Kidney epithelial cell (primary cell): ENCODE results near the gene SETBP1. TPM values are rescaled to one million over a fixed set of nuclear protein-coding genes. Genes with fewer than 3 reads are reported as not detected.
A peak's percentile ranks its signal among the peaks of the same experiment; 100 is the strongest.

Source experiments
- DNase-seq: peaks from one replicate; pipeline ENCODE4 v3.0.0-alpha.2; 2010; ENCODE audit warnings: low read depth
- H3K27me3 ChIP-seq: 2 replicates; pipeline ENCODE4 v1.6.0; 2011; ENCODE audit warnings: low read length; ENCODE audit not compliant: control insufficient read depth, insufficient read depth
- H3K36me3 ChIP-seq: 2 replicates; pipeline ENCODE4 v1.5.1; 2011; ENCODE audit warnings: low read length; ENCODE audit not compliant: control insufficient read depth, insufficient read depth
- H3K4me3 ChIP-seq: 2 replicates; pipeline ENCODE4 v1.5.1; 2011; ENCODE audit warnings: low read depth, mild to moderate bottlenecking, control low read depth, low read length
- CTCF ChIP-seq: IDR thresholded peaks from 2 replicates; pipeline ENCODE4 v1.5.1; 2011; ENCODE audit warnings: mild to moderate bottlenecking, moderate library complexity, low read length, control low read depth, inconsistent platforms; ENCODE audit not compliant: insufficient read depth, poor library complexity, severe bottlenecking
- total RNA-seq: library from RNA; depleted of rRNA; stranded (reverse); fragments of >200 nt; gene quantifications from 2 replicates; pipeline ENCODE4 v1.2.3, GENCODE V29; 2015

Gene SETBP1
- total RNA-seq, 1 donor from 2014 or later = 2.9 TPM

DNA sequence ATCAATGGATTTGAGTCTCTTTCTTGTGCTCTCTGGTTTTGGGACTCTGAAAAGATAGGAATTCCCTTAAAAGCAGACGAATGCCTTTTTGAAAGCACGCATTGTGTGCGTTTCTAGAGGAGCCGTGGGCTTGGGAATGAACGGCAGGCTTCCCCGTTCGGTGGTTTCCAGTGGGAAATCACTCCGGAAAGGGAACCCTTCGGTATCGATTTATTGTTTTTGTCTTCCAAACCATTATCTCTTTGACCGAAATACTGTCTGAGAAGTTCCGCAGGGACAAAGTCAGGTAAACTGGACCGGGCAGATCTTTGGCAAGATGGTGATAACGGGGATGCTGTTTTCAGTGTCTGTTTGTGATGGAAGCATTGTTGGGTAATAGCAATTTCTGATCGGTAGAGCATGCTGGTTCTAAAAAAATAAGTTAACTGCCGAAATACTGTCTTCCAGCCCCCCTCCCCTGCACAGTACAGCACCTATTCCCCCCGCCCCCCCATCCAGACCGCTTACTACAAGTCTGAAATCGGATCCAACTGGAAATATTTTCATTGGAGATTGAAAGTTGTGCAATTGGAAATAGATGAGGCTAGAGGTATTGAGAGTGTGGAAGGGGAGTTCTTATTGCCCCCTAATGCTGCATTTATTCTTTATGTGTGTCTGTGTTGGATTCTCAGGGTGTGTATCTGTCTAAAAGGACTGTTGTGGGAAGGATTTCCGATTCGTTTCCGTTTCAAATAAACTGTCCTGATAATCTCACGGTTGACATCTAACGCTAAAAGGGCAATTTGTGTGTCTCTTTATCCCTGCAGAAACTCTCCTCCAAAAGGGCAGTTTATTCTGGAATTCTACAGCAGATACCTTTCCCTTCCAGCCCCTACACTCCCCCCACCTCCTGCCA, 635 bp downstream of the SETBP1 start:
- Histone ChIP-seq H3K27me3 (no peaks in the 10 kb centered on the region), H3K4me3 (peak overlapping the region; percentile 72), H3K36me3 (no peaks in the 10 kb centered on the region)
- TF ChIP-seq CTCF = no peak
- DNase-seq = no peak

- no peaks in the 10 kb centered on the region for H3K36me3 ChIP-seq
- DNase-seq = no peak
- peak overlapping the region; percentile 20 for H3K4me3 ChIP-seq
- TF ChIP-seq CTCF = no peak
- H3K27me3 ChIP-seq = no peaks in the 10 kb centered on the region
Measured at GRCh38 chr18:44682201-44682870, 1.6 kb downstream of the SETBP1 start.

DNA sequence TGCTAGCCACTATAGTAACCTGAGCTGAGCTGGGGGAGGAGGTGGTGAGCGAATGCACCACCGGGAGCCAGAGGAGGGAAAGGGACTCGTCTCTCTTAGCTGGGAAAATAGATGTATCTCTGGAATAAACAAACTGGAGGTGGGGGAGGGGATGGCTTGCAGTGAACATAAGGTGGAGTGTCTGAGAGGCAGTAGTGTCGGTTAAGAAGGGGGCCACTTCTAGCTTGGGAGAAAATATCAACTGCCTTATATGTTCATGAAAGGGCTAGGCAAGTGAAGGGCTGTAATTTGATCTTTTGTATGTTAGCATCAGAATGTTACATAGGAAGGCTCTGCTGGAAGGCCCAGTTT, 2.2 kb downstream of the SETBP1 start:
- TF ChIP-seq CTCF = no peak
- Histone ChIP-seq H3K27me3 (no peaks in the 10 kb centered on the region), H3K4me3 (no peak overlapping the region), H3K36me3 (no peaks in the 10 kb centered on the region)
- DNase-seq = no peak

GRCh38 chr18:44683556-44683955, 2.9 kb downstream of the SETBP1 start:
- TF ChIP-seq CTCF = no peak
- no peak overlapping the region for H3K4me3 ChIP-seq
- no peaks in the 10 kb centered on the region for H3K36me3 ChIP-seq
- H3K27me3 ChIP-seq = no peaks in the 10 kb centered on the region
- DNase-seq = no peak

- H3K27me3 ChIP-seq = no peaks in the 10 kb centered on the region
- no peak overlapping the region for H3K4me3 ChIP-seq
- H3K36me3 ChIP-seq = no peaks in the 10 kb centered on the region
- TF ChIP-seq CTCF = no peak
- DNase-seq = no peak
Measured at GRCh38 chr18:44685296-44685695, 4.6 kb downstream of the SETBP1 start.

- Histone ChIP-seq H3K4me3 (no peak overlapping the region), H3K36me3 (no peaks in the 10 kb centered on the region), H3K27me3 (no peaks in the 10 kb centered on the region)
- TF ChIP-seq CTCF = no peak
- no peak for DNase-seq
Measured at GRCh38 chr18:44686156-44686555, 5.5 kb downstream of the SETBP1 start.
